Measurements from ENCODE around the gene TOR1AIP1. TPM values are rescaled to one million over a fixed set of nuclear protein-coding genes. Genes with fewer than 3 reads are reported as not detected.
A peak's percentile ranks its signal among the peaks of the same experiment; 100 is the strongest.

TOR1AIP1 gene
- total RNA-seq, 1 donor from 2014 or later, result 60.6 TPM

DNA sequence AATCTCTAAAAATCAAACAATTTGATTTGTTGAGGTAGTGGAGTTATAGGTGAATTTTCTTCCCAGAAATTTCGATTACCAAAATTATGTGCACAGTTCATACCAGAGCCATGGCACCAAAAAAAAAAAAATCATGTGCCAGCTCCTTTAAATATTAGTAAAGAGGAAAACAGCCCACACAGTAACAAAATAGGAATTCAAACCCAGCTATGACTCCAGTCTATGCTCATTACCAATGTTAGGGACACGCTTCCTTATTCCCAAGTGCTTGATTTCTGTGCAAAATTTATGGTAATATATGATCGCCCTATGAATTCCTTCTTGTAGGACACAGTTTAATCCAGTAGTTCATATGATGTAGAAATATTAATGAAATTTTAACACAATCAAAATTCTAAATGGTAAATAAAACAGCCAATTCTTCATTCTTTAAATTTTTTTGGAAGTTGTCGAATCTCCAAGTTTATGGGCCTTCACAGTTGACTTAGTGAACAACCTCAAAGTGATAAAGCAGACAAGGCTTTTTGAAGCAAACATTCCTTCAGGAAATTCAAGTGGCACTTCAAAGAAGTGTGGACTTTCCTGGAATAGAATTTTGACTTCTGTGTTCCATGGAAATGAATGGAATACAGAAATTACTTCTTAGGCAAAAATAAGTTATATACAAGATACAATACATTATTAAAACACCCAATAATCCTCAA lies 6.3 kb upstream of the TOR1AIP1 start:
- TF ChIP-seq, protein P1, sequence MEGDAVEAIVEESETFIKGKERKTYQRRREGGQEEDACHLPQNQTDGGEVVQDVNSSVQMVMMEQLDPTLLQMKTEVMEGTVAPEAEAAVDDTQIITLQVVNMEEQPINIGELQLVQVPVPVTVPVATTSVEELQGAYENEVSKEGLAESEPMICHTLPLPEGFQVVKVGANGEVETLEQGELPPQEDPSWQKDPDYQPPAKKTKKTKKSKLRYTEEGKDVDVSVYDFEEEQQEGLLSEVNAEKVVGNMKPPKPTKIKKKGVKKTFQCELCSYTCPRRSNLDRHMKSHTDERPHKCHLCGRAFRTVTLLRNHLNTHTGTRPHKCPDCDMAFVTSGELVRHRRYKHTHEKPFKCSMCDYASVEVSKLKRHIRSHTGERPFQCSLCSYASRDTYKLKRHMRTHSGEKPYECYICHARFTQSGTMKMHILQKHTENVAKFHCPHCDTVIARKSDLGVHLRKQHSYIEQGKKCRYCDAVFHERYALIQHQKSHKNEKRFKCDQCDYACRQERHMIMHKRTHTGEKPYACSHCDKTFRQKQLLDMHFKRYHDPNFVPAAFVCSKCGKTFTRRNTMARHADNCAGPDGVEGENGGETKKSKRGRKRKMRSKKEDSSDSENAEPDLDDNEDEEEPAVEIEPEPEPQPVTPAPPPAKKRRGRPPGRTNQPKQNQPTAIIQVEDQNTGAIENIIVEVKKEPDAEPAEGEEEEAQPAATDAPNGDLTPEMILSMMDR (IDR thresholded peaks at IDR 0.05), result no peak
- Mint-ChIP-seq H3K36me3 (ENCODE audit: unreplicated experiment) (peaks cover 18% of the 10 kb centered on the region), H3K4me3 (ENCODE audit: unreplicated experiment) (peak overlapping the region; percentile 91), H3K9me3 (ENCODE audit: unreplicated experiment) (no peaks in the 10 kb centered on the region), H3K27ac (ENCODE audit: unreplicated experiment) (no peak overlapping the region), H3K27me3 (ENCODE audit: unreplicated experiment) (no peaks in the 10 kb centered on the region), H3K4me1 (ENCODE audit: unreplicated experiment) (peaks cover 51% of the 10 kb centered on the region)
- DNase-seq (ENCODE audit: extremely low spot score, unreplicated experiment), result no peak

DNA sequence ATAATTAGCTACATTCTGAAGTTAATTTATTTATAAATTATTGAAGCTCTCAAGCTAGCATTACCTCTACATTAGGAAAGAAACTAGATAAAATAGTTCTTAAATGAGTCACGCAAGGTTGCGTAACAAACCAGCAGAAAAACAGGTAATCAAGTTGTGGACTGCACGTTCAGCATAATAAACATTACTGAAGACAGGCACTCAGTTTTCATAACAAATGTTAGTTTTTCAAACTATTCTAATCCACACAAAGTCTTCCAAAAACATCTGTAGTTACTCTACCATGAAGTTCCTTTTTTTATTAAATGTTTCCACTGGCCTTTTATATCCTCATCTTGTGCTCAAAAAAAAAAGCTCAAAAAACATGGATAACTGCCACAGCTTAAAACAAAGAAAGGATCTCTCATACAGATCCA lies 5.8 kb upstream of the TOR1AIP1 start:
- Mint-ChIP-seq H3K36me3 (ENCODE audit: unreplicated experiment) (peaks cover 18% of the 10 kb centered on the region), H3K4me1 (ENCODE audit: unreplicated experiment) (peaks cover 54% of the 10 kb centered on the region), H3K4me3 (ENCODE audit: unreplicated experiment) (peak overlapping the region; percentile 91), H3K27me3 (ENCODE audit: unreplicated experiment) (no peaks in the 10 kb centered on the region), H3K27ac (ENCODE audit: unreplicated experiment) (peak overlapping the region; percentile 94), H3K9me3 (ENCODE audit: unreplicated experiment) (no peaks in the 10 kb centered on the region)
- TF ChIP-seq, protein P1 (IDR thresholded peaks at IDR 0.05), result no peak
- no peak for DNase-seq (ENCODE audit: extremely low spot score, unreplicated experiment)

DNA sequence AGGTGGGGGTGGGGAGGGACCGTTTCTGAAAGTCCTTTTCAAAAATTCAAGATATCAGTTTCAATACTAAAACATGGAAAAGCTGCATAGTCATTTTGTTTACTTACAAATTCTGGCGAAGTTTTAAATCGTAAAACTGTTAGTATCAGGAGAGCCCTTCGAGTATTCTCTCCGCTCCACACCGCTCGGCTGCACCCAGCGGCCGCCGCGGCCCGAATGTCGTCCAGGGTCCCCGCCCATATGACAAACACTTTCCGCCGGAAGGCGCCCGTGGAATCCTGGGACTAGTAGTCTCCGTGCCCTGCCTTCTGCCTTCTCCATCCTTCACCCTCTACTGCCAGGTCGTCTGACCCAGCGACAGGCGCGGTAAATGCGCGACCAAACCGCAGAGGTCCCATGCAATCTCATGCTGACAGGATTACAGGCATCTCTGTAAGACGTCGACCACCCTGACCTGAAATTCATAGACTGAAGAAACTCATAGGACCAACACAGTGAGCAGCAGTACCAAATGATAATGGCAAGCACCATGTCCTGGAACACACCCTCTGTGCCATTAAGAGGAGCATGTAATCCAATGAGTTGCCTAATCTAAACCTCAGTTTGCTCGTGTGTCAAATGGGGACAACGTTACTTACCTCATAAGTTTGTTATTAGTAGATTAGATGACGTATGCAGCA lies 4.4 kb upstream of the TOR1AIP1 start, which contains the start of gene TOR1AIP2:
TOR1AIP2 (minus strand) TSS at position 218 of the 680 bp plus-strand sequence. CDS start 25,138 bp downstream, outside the sequence.
- peak; percentile 91 for DNase-seq (ENCODE audit: extremely low spot score, unreplicated experiment)
- Mint-ChIP-seq H3K9me3 (ENCODE audit: unreplicated experiment) (no peaks in the 10 kb centered on the region), H3K27ac (ENCODE audit: unreplicated experiment) (peak within 1 kb of the TSS; percentile 94), H3K36me3 (ENCODE audit: unreplicated experiment) (peaks cover 18% of the 10 kb centered on the region), H3K27me3 (ENCODE audit: unreplicated experiment) (no peaks in the 10 kb centered on the region), H3K4me1 (ENCODE audit: unreplicated experiment) (peaks cover 52% of the 10 kb centered on the region), H3K4me3 (ENCODE audit: unreplicated experiment) (peak within 1 kb of the TSS; percentile 91)
- TF ChIP-seq, protein P1 (IDR thresholded peaks at IDR 0.05), result no peak

DNA sequence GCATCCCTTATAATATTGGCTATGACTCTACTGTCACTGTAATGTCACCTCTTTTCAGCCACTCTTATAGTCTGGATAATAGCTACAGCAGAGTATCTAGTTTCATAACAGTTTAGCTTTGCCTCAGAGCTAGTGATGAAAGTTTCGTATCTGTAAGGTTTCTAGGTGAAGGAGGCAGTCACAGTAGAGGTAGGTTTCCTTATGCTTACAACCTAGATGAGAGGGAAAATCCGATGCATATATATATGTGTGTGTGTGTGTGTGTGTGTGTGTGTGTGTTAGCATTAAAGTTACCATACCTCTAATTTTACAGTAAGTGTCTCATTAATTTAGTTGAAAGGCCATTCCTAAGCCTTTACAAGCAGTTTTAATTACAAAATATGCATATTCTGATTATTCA lies 2.3 kb upstream of the TOR1AIP1 start:
- Mint-ChIP-seq H3K9me3 (ENCODE audit: unreplicated experiment) (no peaks in the 10 kb centered on the region), H3K4me1 (ENCODE audit: unreplicated experiment) (peaks cover 58% of the 10 kb centered on the region), H3K27ac (ENCODE audit: unreplicated experiment) (no peak overlapping the region), H3K27me3 (ENCODE audit: unreplicated experiment) (no peaks in the 10 kb centered on the region), H3K36me3 (ENCODE audit: unreplicated experiment) (peaks cover 15% of the 10 kb centered on the region), H3K4me3 (ENCODE audit: unreplicated experiment) (no peak overlapping the region)
- TF ChIP-seq, protein P1 (IDR thresholded peaks at IDR 0.05), result no peak
- no peak for DNase-seq (ENCODE audit: extremely low spot score, unreplicated experiment)

DNA sequence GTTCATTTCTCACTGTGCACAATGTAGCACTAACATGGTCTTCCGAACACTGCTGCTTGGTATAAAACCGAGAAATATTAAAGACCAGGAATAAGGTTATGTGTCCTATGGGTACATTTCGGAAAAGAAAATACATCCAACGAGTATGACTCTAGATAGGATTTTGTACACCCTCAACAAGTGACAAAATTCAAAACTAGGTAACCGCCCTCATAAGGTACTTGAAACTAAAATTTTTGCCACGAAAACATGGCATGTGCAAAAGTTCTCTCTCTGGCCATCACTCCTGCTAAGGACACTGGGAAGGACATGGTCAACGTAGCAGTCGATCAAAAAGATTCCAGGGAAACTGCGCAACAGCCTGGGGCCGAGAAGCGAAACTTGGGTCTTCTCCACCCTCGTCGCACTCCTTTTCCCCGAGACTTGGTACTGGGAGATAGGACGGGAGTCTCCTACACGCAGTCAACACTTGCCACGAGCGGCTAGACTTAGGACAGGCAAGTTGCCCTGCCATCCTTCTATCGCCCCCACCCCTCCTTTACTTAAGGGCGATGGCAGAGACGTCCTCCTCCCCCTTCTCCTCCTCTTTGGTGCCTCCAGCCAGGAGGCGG lies 338 bp upstream of the TOR1AIP1 start:
- TF ChIP-seq, protein P1 (IDR thresholded peaks at IDR 0.05), result no peak
- peak overlapping the region; percentile 98 for H3K4me3 Mint-ChIP-seq (ENCODE audit: unreplicated experiment)

More for the DNA sequence above, 338 bp upstream of the TOR1AIP1 start:
- Mint-ChIP-seq H3K9me3 (ENCODE audit: unreplicated experiment) (no peaks in the 10 kb centered on the region), H3K4me1 (ENCODE audit: unreplicated experiment) (peaks cover 44% of the 10 kb centered on the region), H3K27me3 (ENCODE audit: unreplicated experiment) (no peaks in the 10 kb centered on the region), H3K36me3 (ENCODE audit: unreplicated experiment) (peaks cover 13% of the 10 kb centered on the region), H3K27ac (ENCODE audit: unreplicated experiment) (peak overlapping the region; percentile 100)
- DNase-seq (ENCODE audit: extremely low spot score, unreplicated experiment), result no peak
